GM12874 (cell line): ENCODE data around the gene POLA1.

Experiments used
- TF ChIP-seq, protein P1 (sequence below): IDR thresholded peaks from 2 replicates; pipeline ENCODE4 v1.5.1; 2011; ENCODE audit warnings: low read depth, mild to moderate bottlenecking, control low read depth, low read length, moderate library complexity; ENCODE audit not compliant: insufficient read depth

POLA1 gene

GRCh38 chrX:24693453-24694202 lies at the start of gene POLA1:
POLA1 (plus strand) TSS chrX:24693918; CDS start chrX:24693962, 44 bp downstream.
- TF ChIP-seq, protein P1, sequence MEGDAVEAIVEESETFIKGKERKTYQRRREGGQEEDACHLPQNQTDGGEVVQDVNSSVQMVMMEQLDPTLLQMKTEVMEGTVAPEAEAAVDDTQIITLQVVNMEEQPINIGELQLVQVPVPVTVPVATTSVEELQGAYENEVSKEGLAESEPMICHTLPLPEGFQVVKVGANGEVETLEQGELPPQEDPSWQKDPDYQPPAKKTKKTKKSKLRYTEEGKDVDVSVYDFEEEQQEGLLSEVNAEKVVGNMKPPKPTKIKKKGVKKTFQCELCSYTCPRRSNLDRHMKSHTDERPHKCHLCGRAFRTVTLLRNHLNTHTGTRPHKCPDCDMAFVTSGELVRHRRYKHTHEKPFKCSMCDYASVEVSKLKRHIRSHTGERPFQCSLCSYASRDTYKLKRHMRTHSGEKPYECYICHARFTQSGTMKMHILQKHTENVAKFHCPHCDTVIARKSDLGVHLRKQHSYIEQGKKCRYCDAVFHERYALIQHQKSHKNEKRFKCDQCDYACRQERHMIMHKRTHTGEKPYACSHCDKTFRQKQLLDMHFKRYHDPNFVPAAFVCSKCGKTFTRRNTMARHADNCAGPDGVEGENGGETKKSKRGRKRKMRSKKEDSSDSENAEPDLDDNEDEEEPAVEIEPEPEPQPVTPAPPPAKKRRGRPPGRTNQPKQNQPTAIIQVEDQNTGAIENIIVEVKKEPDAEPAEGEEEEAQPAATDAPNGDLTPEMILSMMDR, result no peak

DNA sequence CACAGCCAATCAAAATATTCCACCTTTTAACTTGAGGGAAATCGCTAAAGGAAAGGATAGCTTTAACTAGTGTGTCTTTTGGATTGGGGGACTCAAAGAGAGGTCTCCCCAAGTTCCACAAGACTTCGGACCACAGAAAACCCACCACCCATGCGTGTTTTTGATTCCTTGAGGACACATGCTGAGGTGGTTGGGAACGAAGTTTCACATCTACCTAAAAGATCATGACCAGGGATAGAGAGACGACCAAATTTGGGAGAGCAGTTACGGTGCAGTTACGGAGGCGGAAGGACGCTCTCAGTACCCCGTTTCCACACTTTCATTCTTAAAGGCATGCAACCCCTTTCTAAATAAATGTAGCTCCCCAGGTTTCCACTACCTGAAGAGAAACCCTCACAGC lies 47.7 kb upstream of the POLA1 start:
- TF ChIP-seq, protein P1, result no peak

DNA sequence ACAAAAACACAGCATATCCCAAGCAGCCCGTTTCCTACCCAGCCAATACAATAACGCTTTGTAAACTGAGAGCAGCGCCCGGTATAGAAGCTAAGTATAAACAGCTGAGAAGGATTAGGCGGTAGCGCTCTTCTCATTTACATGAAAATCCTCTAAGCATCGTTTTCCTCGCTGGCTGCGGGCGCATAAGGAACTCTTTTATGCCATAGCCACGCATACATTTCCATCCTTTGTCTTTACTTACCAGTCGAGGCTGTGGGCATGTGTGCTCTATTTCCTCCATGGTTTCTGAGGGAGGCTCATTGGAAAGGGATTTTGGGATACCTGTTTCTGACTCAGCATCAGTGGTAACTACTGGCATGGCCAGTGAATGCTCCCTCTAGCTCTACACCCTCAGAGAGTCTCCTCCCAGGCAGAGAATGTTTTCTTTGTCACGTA lies 47.0 kb upstream of the POLA1 start:
- TF ChIP-seq, protein P1, result no peak

DNA sequence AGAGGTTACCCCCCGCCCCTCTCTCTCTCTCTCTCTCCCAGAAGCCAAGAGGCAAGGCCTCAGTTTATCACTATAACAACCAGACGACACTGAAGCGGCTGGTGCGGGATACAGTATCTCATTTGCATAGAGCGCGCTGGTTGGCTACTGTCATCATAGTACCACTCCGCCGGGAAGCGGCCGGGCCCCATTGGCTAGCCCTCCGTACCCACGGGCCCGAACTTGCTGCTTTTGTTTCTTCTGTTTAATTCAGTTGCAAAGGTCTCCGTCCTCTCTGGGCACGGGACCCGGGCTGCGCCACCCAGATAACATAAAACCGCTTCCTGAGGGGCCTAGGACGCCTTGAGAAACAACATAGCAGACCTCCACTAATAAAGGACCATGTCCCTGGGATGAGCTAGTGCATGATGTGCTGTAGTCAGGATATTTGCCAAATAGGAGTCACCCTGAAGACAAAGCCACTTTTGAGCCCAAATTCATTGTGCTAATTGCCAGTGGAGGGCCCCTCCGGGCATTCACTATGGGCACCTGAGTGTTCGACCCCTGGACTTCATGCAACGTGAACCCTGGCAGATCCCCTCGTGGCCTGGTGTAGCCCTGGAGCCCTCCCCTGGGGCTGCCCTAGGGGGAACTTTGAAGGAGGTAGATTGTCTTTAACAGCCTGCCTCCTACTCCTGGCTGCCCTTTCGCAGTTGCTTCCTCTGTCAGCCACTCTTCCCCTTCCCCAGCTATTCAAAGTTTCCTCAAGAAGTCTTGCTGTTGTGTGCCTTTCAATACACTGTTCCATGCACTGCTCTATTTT lies 46.3 kb upstream of the POLA1 start, which contains the start of gene PCYT1B:
Gene PCYT1B, minus strand, starts transcription at position 91 of the 802 bp plus-strand sequence. CDS start 242 bp downstream, outside the sequence.
- TF ChIP-seq, protein P1, result no peak

- TF ChIP-seq, protein P1, result no peak
Measured at GRCh38 chrX:24648495-24648894, 45.2 kb upstream of the POLA1 start.

DNA sequence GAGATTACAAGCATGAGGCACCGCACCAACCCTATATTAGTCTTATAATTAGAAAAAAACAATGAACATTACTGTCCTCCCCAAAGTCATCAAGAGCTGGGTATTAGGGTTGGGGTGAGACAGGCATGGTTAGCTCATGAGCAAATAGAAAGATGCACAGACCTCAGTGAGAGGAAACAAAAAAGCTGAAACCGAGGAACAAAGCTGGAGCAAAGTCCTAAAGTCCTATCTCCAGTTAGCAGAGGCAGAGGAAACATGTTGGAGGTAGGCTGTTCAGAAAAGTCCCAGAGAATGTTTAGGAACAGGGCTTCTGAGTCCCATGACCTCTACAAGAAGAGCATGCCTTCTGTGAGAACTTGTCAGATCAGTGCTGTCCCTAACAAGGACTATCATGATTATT lies 41.9 kb upstream of the POLA1 start:
- TF ChIP-seq, protein P1, result no peak

- TF ChIP-seq, protein P1, result no peak
Measured at GRCh38 chrX:24657671-24658386, 35.9 kb upstream of the POLA1 start.
